ENCODE results near the gene CDC34. TPM values are rescaled to one million over a fixed set of nuclear protein-coding genes. Genes with fewer than 3 reads are reported as not detected.

The CDC34 gene
- total and polyA plus RNA-seq, 3 donors from 2014 or later, result 149 to 249 (median 205) TPM

DNA sequence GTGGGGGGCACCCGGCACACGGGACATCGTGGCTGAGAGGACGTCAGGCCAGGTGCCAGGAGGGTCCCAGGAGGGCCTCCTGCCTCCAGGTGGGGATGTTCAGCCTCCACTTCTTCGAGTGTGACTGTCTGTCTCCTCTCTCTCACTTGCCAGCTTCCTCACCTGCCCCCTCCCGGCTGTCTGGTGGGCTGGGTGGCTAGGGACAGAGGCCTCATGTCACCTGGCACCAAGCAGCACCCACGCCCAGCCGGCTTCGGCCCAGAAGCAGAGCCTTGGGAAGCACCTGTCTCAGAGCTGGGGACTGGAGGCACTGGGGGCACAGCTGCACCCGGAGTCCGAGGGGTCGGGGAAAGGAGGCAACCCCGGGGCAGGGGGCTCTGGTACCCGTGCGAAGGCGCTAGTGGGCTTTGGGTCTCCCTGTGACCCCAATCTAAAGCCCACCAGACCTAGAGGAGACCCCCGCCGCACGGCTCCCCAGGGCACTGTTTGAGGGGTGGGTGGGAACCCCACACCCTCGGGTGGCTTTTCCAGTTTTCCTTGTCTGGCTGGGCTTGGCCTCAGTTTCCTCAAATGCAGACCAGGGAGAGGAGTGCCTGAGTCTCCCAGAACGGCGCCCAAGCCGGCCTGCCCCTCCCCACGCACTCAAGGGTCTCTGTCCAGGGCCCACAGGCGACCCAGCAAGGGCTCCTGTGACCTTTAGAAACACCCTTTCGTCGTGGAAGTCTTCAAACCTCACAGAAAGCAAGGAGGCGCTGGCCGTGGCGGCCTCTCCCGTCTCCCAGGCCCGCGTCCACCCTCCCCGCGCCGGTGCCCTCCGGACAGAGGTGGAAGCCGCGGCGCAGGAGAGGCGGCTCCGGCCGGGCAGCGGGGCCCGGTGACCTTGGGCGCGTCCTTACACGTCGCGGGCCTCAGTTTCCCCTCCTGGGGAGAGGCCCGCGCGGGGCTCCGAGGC, 57.5 kb downstream of the CDC34 start:
- Histone ChIP-seq H3K27me3 (no peaks in the 10 kb centered on the region), H3K4me1 (peaks cover 16% of the 10 kb centered on the region), H3K27ac (no peak overlapping the region), H3K9me3 (no peaks in the 10 kb centered on the region), H3K36me3 (ENCODE audit: low read depth, missing control alignments) (no peaks in the 10 kb centered on the region), H3K4me3 (peak overlapping the region; percentile 18 to 42)
- intact Hi-C loops (cut with DNase I; ENCODE audit: low total_unique reads), result no loop called here
- TF ChIP-seq, protein P1, sequence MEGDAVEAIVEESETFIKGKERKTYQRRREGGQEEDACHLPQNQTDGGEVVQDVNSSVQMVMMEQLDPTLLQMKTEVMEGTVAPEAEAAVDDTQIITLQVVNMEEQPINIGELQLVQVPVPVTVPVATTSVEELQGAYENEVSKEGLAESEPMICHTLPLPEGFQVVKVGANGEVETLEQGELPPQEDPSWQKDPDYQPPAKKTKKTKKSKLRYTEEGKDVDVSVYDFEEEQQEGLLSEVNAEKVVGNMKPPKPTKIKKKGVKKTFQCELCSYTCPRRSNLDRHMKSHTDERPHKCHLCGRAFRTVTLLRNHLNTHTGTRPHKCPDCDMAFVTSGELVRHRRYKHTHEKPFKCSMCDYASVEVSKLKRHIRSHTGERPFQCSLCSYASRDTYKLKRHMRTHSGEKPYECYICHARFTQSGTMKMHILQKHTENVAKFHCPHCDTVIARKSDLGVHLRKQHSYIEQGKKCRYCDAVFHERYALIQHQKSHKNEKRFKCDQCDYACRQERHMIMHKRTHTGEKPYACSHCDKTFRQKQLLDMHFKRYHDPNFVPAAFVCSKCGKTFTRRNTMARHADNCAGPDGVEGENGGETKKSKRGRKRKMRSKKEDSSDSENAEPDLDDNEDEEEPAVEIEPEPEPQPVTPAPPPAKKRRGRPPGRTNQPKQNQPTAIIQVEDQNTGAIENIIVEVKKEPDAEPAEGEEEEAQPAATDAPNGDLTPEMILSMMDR (IDR thresholded peaks at IDR 0.05), result no peak
- no peak for TF ChIP-seq POLR2A (IDR thresholded peaks at IDR 0.05)
- 0 to 15% methylated on average over 1 to 54 of the region's 54 CpGs for WGBS, 2 donors
- no peak for DNase-seq

DNA sequence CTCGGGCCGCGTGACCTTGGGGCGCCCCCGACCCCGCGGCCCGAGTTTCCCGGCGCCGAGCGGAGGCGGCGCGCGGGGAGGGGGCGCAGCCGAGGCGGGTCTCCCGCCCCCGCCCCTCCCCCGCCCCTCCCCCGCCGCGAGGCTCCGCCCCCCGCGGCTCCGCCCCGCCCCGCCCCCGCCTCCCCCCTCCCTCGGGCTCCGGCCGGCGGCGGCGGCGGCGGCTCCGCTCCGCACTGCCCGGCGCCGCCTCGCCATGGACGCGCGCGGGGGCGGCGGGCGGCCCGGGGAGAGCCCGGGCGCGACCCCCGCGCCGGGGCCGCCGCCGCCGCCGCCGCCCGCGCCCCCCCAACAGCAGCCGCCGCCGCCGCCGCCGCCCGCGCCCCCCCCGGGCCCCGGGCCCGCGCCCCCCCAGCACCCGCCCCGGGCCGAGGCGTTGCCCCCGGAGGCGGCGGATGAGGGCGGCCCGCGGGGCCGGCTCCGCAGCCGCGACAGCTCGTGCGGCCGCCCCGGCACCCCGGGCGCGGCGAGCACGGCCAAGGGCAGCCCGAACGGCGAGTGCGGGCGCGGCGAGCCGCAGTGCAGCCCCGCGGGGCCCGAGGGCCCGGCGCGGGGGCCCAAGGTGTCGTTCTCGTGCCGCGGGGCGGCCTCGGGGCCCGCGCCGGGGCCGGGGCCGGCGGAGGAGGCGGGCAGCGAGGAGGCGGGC, 58.3 kb downstream of the CDC34 start, which contains the start of gene HCN2:
TSS of gene HCN2 (plus strand) at position 189 of the 703 bp plus-strand sequence. CDS start at position 254, 65 bp downstream.
- DNase-seq, result no peak
- peak within 1 kb of the TSS; percentile 18 to 42 for H3K4me3 ChIP-seq
- no peaks in the 10 kb centered on the region for H3K27me3 ChIP-seq
- no peaks in the 10 kb centered on the region for H3K9me3 ChIP-seq
- peaks cover 12% of the 10 kb centered on the region for H3K4me1 ChIP-seq
- TF ChIP-seq, protein P1 (IDR thresholded peaks at IDR 0.05), result no peak
- no peak for TF ChIP-seq POLR2A (IDR thresholded peaks at IDR 0.05)
- intact Hi-C loops (cut with DNase I; ENCODE audit: low total_unique reads), result no loop called here
- 2% methylated on average over 59 of the region's 132 CpGs; no CpG with 5 or more reads in 1 of the 2 donors for WGBS, 2 donors
- H3K36me3 ChIP-seq (ENCODE audit: low read depth, missing control alignments), result no peaks in the 10 kb centered on the region
- no peak within 1 kb of the TSS for H3K27ac ChIP-seq

DNA sequence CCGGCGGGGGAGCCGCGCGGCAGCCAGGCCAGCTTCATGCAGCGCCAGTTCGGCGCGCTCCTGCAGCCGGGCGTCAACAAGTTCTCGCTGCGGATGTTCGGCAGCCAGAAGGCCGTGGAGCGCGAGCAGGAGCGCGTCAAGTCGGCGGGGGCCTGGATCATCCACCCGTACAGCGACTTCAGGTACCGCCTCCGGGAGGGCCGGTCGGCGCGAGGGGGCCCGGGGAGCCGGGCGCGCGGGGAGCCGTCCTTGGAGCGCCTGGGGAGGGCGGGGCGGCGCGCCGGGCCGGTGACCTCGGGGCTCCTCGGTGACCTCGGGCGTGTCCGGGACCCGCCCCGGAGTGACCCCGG, 58.8 kb downstream of the CDC34 start:
- intact Hi-C loops (cut with DNase I; ENCODE audit: low total_unique reads), result no loop called here
- Histone ChIP-seq H3K4me3 (peak overlapping the region in 1 of 2 donors; percentile 23), H3K27ac (no peak overlapping the region), H3K9me3 (no peaks in the 10 kb centered on the region), H3K36me3 (ENCODE audit: low read depth, missing control alignments) (no peaks in the 10 kb centered on the region), H3K27me3 (no peaks in the 10 kb centered on the region), H3K4me1 (peaks cover 12% of the 10 kb centered on the region)
- WGBS, 2 donors, result no CpG with 5 or more reads among the region's 50 CpGs
- DNase-seq, result no peak
- TF ChIP-seq, protein P1 (IDR thresholded peaks at IDR 0.05), result no peak
- no peak for TF ChIP-seq POLR2A (IDR thresholded peaks at IDR 0.05)

- 3% methylated on average over 36 of the region's 41 CpGs; no CpG with 5 or more reads in 1 of the 2 donors for WGBS, 2 donors
- Histone ChIP-seq H3K36me3 (ENCODE audit: low read depth, missing control alignments) (no peaks in the 10 kb centered on the region), H3K27ac (no peak overlapping the region), H3K9me3 (no peaks in the 10 kb centered on the region), H3K4me3 (peak overlapping the region in 1 of 2 donors; percentile 23), H3K4me1 (peaks cover 12% of the 10 kb centered on the region), H3K27me3 (no peaks in the 10 kb centered on the region)
- no peak for DNase-seq
- intact Hi-C loops (cut with DNase I; ENCODE audit: low total_unique reads), result no loop called here
- TF ChIP-seq, protein P1 (IDR thresholded peaks at IDR 0.05), result no peak
- no peak for TF ChIP-seq POLR2A (IDR thresholded peaks at IDR 0.05)
Observed at GRCh38 chr19:590750-591098, 59.2 kb downstream of the CDC34 start.
